Nephron progenitor cell (in vitro differentiated cells): ENCODE data around the gene GDE1.
A peak's percentile ranks its signal among the peaks of the same experiment; 100 is the strongest.

ENCODE experiments used
- DNase-seq: peaks from one replicate; pipeline ENCODE4 v3.0.0; 2021
- H3K27ac Mint-ChIP-seq: 2 replicates; pipeline ENCODE4 v1.8.0; 2021; ENCODE audit warnings: mild to moderate bottlenecking, moderate library complexity, mixed read lengths
- H3K27me3 Mint-ChIP-seq: 2 replicates; pipeline ENCODE4 v1.8.0; 2021; ENCODE audit warnings: mild to moderate bottlenecking, low read depth, mixed read lengths; ENCODE audit not compliant: poor library complexity
- H3K36me3 Mint-ChIP-seq: 2 replicates; pipeline ENCODE4 v1.8.0; 2021; ENCODE audit warnings: low read depth, mixed read lengths
- H3K4me1 Mint-ChIP-seq: 2 replicates; pipeline ENCODE4 v1.8.0; 2021; ENCODE audit warnings: mixed read lengths
- H3K4me3 Mint-ChIP-seq: 2 replicates; pipeline ENCODE4 v1.8.0; 2021; ENCODE audit warnings: mild to moderate bottlenecking, moderate library complexity, mixed read lengths
- H3K9me3 Mint-ChIP-seq: 2 replicates; pipeline ENCODE4 v1.8.0; 2021; ENCODE audit warnings: mild to moderate bottlenecking, moderate library complexity, mixed read lengths
- TF ChIP-seq, protein P1 (sequence below): fragments of 200-600 bp; sonication (generic); IDR thresholded peaks from 2 replicates; pipeline ENCODE4 v1.5.0; 2021; ENCODE audit warnings: antibody characterized with exemption

The GDE1 gene

DNA sequence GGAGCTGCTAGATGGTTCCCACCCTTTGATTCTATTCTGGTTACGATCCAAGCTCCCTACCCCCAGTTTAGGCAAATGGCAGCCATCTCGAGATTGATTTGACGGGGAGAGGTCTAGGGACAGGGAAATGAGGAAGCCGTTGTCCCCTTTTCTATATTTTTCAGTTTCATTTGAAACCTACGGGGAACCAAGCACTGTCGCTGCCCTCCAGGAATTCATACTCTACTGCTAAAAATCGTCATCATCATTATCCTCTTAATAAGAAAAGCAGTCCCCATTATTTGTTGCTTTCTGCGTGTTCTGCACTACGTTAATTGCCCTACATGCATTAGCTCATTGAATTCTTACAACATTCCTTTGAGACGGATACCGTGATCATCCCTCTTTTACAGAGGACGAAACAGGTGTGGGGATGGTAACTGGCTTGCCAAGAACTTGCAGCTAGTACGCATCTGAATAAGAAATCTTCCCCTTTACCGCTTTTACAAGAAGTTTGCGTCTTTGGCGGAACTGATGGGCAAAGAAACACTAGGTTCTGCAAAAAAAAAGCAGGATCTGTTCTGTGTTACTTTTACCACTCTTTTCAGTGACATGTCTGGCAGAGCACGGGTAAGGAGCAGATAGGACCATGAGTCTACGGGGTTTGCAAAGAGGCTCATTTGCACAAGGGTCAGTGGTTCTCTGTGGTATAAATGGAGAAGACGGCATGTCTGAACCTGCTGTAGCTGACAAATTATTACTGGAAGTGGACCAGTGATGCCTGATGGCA lies 2.9 kb upstream of the GDE1 start:
- Mint-ChIP-seq H3K9me3 (no peaks in the 10 kb centered on the region), H3K27ac (peak overlapping the region; percentile 8), H3K4me1 (peaks cover 50% of the 10 kb centered on the region), H3K4me3 (peak overlapping the region; percentile 96), H3K36me3 (peaks cover 16% of the 10 kb centered on the region), H3K27me3 (no peaks in the 10 kb centered on the region)
- no peak for DNase-seq
- TF ChIP-seq, protein P1, sequence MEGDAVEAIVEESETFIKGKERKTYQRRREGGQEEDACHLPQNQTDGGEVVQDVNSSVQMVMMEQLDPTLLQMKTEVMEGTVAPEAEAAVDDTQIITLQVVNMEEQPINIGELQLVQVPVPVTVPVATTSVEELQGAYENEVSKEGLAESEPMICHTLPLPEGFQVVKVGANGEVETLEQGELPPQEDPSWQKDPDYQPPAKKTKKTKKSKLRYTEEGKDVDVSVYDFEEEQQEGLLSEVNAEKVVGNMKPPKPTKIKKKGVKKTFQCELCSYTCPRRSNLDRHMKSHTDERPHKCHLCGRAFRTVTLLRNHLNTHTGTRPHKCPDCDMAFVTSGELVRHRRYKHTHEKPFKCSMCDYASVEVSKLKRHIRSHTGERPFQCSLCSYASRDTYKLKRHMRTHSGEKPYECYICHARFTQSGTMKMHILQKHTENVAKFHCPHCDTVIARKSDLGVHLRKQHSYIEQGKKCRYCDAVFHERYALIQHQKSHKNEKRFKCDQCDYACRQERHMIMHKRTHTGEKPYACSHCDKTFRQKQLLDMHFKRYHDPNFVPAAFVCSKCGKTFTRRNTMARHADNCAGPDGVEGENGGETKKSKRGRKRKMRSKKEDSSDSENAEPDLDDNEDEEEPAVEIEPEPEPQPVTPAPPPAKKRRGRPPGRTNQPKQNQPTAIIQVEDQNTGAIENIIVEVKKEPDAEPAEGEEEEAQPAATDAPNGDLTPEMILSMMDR, result no peak

DNA sequence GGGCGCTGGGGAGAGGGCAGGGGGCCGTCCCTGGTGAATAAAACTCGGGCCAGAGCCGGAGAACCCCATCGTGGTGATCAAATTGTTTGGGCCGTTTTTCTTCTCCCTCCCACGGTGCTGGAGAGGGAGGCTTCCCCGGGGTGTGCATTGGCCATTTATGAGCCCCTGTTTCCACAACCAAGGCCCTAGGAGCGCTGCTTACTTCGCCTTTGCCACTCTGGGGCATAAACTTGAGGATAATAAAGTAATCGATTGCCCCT lies 2.4 kb upstream of the GDE1 start:
- no peak for DNase-seq
- H3K27me3 Mint-ChIP-seq, result no peaks in the 10 kb centered on the region
- peak overlapping the region; percentile 96 for H3K4me3 Mint-ChIP-seq
- H3K9me3 Mint-ChIP-seq, result no peaks in the 10 kb centered on the region
- TF ChIP-seq, protein P1, result no peak
- H3K4me1 Mint-ChIP-seq, result peaks cover 55% of the 10 kb centered on the region
- H3K27ac Mint-ChIP-seq, result peak overlapping the region; percentile 8
- H3K36me3 Mint-ChIP-seq, result peaks cover 11% of the 10 kb centered on the region

DNA sequence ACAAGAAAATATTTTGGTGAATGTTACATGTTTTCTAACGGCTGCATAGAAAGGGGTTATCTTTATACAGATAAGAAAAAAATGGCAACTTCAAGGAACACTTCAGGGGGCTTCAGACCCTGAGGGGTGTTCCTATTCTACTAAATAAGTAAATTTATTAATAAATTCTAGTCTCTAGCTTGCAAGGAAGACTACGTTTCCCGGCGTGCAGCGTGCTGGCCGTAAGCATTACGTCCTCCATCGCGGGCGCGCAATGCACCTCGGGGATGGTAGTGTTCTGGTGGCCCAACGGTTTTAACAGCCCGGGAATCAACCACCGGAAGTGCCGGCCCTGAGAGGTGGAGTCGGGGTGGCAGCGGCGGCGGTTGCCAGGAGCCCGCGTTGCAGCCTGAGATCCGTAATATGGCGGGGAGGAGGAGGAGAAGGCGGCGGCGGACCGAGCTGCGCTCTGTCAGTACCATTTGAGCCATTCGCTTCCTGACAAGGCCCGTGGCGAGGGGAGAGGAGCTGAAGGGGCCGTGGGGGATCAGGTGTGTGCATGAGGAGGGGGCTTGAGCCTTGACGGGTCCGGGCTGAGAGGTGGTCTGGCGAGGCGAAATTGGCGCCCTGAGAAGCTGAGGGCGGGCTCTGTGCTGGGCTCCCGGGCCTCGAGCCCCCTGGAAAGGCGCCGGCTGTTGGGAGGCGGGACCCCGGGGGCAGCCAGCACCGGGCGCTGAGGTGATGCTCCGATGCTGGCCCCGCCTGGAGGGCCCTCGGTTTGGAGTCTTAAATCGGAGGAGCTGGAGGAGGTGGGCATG lies 1.9 kb upstream of the GDE1 start, which contains the start of gene CCP110:
Gene CCP110, plus strand, starts transcription at position 384 of the 797 bp plus-strand sequence. CDS start 3,940 bp downstream, outside the sequence.
- no peaks in the 10 kb centered on the region for H3K27me3 Mint-ChIP-seq
- peak within 1 kb of the TSS; percentile 96 for H3K4me3 Mint-ChIP-seq
- H3K36me3 Mint-ChIP-seq, result peaks cover 7% of the 10 kb centered on the region
- H3K9me3 Mint-ChIP-seq, result no peaks in the 10 kb centered on the region
- peaks cover 60% of the 10 kb centered on the region for H3K4me1 Mint-ChIP-seq
- TF ChIP-seq, protein P1, result no peak
- peak; percentile 90 for DNase-seq
- H3K27ac Mint-ChIP-seq, result peak within 1 kb of the TSS; percentile 94

DNA sequence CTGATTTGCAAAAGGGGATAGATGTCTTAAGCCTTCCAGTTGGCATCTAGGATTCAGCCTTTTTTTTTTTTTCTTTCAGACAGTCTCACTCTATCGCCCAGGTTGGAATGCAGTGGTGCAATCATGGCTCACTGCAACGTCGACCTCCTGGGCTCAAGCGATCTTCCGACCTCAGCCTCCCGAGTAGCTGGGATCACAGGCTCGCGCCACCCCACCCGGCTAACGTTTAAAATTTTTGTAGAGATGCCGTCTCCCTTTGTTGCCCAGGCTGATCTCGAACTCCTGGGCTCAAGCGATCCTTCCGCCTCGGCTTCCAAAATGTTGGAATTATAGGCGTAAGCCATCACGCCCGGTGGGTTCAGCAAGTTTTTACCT lies 1.3 kb upstream of the GDE1 start:
- Mint-ChIP-seq H3K4me3 (peak overlapping the region; percentile 96), H3K27ac (no peak overlapping the region)
- no peak for DNase-seq

DNA sequence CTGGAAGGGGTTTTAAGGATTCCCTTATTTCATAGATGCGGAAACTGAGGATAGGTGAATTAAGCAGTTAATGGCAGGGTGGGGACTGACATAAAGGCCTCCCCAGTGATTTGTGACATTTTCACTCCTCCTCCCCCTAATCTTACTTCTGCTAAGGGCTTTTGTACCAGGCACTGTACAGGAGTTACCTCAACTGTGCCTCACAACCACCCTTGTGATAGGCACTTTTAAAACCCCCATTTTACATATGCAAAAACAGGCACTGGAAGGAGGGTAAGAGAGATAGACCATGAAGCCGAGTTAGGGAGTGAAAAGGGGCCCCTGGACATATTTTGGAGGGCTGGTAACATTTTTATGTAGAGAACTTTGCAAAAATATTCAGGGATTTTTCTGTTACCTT lies 862 bp upstream of the GDE1 start:
- Mint-ChIP-seq H3K4me3 (peak overlapping the region; percentile 91), H3K4me1 (peaks cover 67% of the 10 kb centered on the region)

More for the DNA sequence above, 1.3 kb upstream of the GDE1 start:
- H3K4me1 Mint-ChIP-seq, result peaks cover 66% of the 10 kb centered on the region
- no peaks in the 10 kb centered on the region for H3K9me3 Mint-ChIP-seq
- H3K27me3 Mint-ChIP-seq, result no peaks in the 10 kb centered on the region
- peaks cover 6% of the 10 kb centered on the region for H3K36me3 Mint-ChIP-seq
- TF ChIP-seq, protein P1, result no peak

More for the DNA sequence above, 862 bp upstream of the GDE1 start:
- DNase-seq, result no peak
- no peaks in the 10 kb centered on the region for H3K27me3 Mint-ChIP-seq
- H3K36me3 Mint-ChIP-seq, result peaks cover 6% of the 10 kb centered on the region
- TF ChIP-seq, protein P1, result no peak
- H3K27ac Mint-ChIP-seq, result no peak overlapping the region
- no peaks in the 10 kb centered on the region for H3K9me3 Mint-ChIP-seq
